Measurements from ENCODE around the gene TXNL4A.

The TXNL4A gene

DNA sequence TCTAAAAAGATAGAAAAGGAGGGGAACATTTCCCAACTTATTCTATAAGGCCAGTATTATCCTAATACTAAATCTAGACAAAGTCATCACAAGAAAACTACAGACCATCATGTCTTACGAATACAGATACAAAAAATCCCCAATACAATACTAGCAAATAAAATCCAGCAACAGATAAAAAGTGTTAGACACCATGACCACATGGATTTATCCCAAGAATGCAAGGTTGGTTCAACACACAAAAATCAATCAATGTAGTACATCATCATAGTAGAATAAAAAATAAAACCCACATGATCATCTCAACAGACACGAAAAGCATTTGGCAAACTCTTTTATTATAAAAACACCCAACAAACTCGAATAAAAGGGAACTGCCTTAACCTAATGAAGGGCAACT lies 55.5 kb downstream of the TXNL4A start:
- Histone ChIP-seq H3K27ac (ENCODE audit: low read depth, low read length) (no peak overlapping the region), H3K4me3 (ENCODE audit: low read length) (no peak overlapping the region), H3K27me3 (ENCODE audit: control insufficient read depth, insufficient read depth, low read length) (no peaks in the 10 kb centered on the region), H3K4me1 (ENCODE audit: control insufficient read depth, insufficient read depth, low read length) (no peaks in the 10 kb centered on the region), H3K9ac (ENCODE audit: low read length) (no peak overlapping the region), H3K36me3 (ENCODE audit: control insufficient read depth, insufficient read depth, low read length) (peaks cover 16% of the 10 kb centered on the region)

GRCh38 chr18:79931475-79931874 lies 56.9 kb downstream of the TXNL4A start:
- no peak overlapping the region for H3K9ac ChIP-seq (ENCODE audit: low read length)
- no peaks in the 10 kb centered on the region for H3K4me1 ChIP-seq (ENCODE audit: control insufficient read depth, insufficient read depth, low read length)
- H3K4me3 ChIP-seq (ENCODE audit: low read length), result no peak overlapping the region
- H3K27me3 ChIP-seq (ENCODE audit: control insufficient read depth, insufficient read depth, low read length), result no peaks in the 10 kb centered on the region
- H3K36me3 ChIP-seq (ENCODE audit: control insufficient read depth, insufficient read depth, low read length), result peaks cover 16% of the 10 kb centered on the region
- H3K27ac ChIP-seq (ENCODE audit: low read depth, low read length), result no peak overlapping the region

DNA sequence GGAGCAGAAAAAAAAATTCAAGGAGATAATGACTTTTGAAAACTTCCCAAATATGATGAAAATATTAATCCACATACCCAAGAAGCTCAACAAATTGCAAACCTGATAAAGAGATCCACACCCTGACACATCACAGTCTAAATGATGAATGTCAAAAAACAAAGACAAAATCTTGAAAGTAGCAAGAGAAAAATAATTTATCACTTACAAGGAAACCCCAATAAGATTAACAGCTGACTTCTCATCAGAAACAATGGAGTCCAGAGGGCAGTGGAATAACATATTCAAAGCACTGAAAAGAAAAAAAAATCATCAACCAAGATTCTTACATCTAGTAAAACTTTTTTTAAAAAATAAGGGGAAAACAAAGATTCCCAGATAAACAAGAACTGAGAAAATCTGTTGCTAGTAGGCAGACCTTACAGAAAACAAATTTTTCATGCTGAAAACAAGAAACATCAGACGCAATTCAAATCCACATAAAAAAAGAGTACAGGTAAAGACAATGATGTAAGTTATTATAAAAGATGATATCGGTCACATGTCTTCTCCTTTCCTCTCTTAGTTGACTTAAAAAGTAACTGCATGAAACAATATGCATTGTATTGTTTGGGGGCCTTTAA lies 58.2 kb downstream of the TXNL4A start:
- peaks cover 18% of the 10 kb centered on the region for H3K36me3 ChIP-seq (ENCODE audit: control insufficient read depth, insufficient read depth, low read length)
- H3K9ac ChIP-seq (ENCODE audit: low read length), result no peak overlapping the region
- no peak overlapping the region for H3K27ac ChIP-seq (ENCODE audit: low read depth, low read length)
- no peak overlapping the region for H3K4me3 ChIP-seq (ENCODE audit: low read length)
- H3K4me1 ChIP-seq (ENCODE audit: control insufficient read depth, insufficient read depth, low read length), result no peaks in the 10 kb centered on the region
- H3K27me3 ChIP-seq (ENCODE audit: control insufficient read depth, insufficient read depth, low read length), result no peaks in the 10 kb centered on the region

- Histone ChIP-seq H3K36me3 (ENCODE audit: control insufficient read depth, insufficient read depth, low read length) (peaks cover 23% of the 10 kb centered on the region), H3K4me3 (ENCODE audit: low read length) (no peak overlapping the region), H3K9ac (ENCODE audit: low read length) (no peak overlapping the region), H3K4me1 (ENCODE audit: control insufficient read depth, insufficient read depth, low read length) (no peaks in the 10 kb centered on the region), H3K27me3 (ENCODE audit: control insufficient read depth, insufficient read depth, low read length) (no peaks in the 10 kb centered on the region), H3K27ac (ENCODE audit: low read depth, low read length) (no peak overlapping the region)
These were observed 59.8 kb downstream of the TXNL4A start for GRCh38 chr18:79928563-79928960.

DNA sequence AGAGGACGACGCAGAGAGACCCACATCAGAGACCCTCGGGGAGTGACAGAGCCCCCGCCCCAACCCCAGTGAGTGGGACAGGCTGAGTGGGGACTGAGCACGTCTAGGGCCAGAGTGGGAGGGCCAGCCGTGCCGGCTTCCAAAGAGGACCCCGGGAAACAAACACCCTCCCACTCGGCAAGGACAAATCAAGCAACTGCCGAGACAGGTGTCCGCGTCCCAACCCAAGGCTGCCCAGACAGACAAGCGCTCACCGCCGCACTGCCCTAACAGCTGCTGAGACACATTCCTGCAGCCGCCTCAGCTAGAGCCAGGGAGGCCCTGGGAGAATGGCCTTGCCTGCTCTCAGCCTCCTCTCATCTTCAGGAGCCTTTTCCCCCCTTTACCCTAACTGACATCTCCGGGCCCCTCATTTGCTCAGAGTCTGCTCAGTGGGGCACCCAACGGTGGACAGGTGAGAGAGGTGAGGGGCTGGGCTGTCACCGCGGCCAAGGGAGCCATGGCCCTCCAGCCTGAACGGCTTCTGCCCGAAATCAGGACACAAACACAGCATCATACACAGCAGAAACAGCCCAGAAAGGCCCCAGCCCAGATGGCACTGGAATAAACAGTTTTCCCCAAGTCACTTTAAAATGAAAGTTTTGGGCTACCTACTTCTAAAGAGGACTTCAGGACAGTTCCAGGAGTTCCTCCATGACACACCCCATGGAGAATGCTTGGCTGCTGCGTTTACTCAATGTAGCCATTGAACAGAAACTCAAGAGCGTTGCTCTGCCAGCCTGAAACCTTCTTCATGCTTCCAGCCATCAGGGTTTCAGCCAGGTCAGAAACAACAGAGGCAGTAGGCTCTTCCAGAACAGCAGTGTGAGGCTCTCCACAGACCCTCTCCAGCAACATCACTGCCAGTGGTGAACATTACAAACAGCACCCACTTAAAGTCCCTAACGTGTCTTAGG lies 60.5 kb downstream of the TXNL4A start:
- H3K4me1 ChIP-seq (ENCODE audit: control insufficient read depth, insufficient read depth, low read length), result no peaks in the 10 kb centered on the region
- no peak overlapping the region for H3K4me3 ChIP-seq (ENCODE audit: low read length)
- peaks cover 23% of the 10 kb centered on the region for H3K36me3 ChIP-seq (ENCODE audit: control insufficient read depth, insufficient read depth, low read length)
- H3K9ac ChIP-seq (ENCODE audit: low read length), result no peak overlapping the region
- no peaks in the 10 kb centered on the region for H3K27me3 ChIP-seq (ENCODE audit: control insufficient read depth, insufficient read depth, low read length)
- H3K27ac ChIP-seq (ENCODE audit: low read depth, low read length), result no peak overlapping the region

DNA sequence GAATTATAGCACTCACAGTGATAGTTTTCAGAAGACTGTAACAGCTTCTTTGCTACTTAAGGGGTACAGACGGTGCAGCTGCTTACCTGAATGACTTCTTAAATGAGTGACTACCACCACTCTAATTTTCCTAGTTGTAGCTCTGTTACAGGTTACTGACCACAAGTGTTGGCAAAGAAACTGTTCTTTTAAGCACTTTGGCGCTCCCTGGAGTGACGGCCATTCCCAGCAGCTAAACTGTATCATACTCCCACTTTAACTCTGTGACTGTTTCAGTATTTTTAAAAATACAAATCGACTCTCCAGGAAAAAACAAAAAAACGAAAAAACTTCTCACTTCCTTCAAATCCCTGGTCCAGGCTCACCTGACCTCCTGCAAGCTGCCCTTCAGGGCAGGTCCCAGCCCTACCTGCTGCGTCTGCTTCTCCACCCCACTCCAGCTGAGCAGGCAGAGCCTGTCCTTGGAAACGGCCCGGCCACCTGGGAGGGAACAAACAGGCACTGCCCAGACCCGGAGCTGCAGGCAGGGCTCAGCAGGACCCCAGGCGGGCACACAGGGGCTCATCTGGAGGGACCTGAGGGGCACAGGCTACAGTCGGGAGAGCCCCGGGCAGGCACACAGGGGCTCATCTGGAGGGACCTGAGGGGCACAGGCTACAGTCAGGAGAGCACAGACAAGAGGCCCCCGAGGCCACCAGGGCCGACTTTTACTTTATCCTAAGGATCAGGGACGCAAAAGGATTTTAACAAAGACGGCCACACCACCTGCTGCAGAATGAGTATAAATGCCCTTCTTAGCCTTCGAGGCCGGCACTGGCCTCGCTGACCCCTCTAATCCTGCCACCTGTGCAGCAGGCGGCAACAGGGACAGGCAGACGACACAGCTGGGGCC lies 61.4 kb downstream of the TXNL4A start:
- Histone ChIP-seq H3K4me3 (ENCODE audit: low read length) (no peak overlapping the region), H3K27me3 (ENCODE audit: control insufficient read depth, insufficient read depth, low read length) (no peaks in the 10 kb centered on the region), H3K36me3 (ENCODE audit: control insufficient read depth, insufficient read depth, low read length) (peaks cover 27% of the 10 kb centered on the region), H3K4me1 (ENCODE audit: control insufficient read depth, insufficient read depth, low read length) (no peaks in the 10 kb centered on the region), H3K9ac (ENCODE audit: low read length) (no peak overlapping the region), H3K27ac (ENCODE audit: low read depth, low read length) (no peak overlapping the region)

GRCh38 chr18:79926306-79926705 lies 62.1 kb downstream of the TXNL4A start:
- H3K4me3 ChIP-seq (ENCODE audit: low read length), result no peak overlapping the region
- peaks cover 27% of the 10 kb centered on the region for H3K36me3 ChIP-seq (ENCODE audit: control insufficient read depth, insufficient read depth, low read length)
- H3K27ac ChIP-seq (ENCODE audit: low read depth, low read length), result no peak overlapping the region
- H3K9ac ChIP-seq (ENCODE audit: low read length), result no peak overlapping the region
- H3K27me3 ChIP-seq (ENCODE audit: control insufficient read depth, insufficient read depth, low read length), result no peaks in the 10 kb centered on the region
- no peaks in the 10 kb centered on the region for H3K4me1 ChIP-seq (ENCODE audit: control insufficient read depth, insufficient read depth, low read length)

GRCh38 chr18:79924814-79925731 lies 63.3 kb downstream of the TXNL4A start:
- Histone ChIP-seq H3K36me3 (ENCODE audit: control insufficient read depth, insufficient read depth, low read length) (peaks cover 27% of the 10 kb centered on the region), H3K4me1 (ENCODE audit: control insufficient read depth, insufficient read depth, low read length) (no peaks in the 10 kb centered on the region), H3K4me3 (ENCODE audit: low read length) (no peak overlapping the region), H3K9ac (ENCODE audit: low read length) (no peak overlapping the region), H3K27me3 (ENCODE audit: control insufficient read depth, insufficient read depth, low read length) (no peaks in the 10 kb centered on the region), H3K27ac (ENCODE audit: low read depth, low read length) (no peak overlapping the region)

DNA sequence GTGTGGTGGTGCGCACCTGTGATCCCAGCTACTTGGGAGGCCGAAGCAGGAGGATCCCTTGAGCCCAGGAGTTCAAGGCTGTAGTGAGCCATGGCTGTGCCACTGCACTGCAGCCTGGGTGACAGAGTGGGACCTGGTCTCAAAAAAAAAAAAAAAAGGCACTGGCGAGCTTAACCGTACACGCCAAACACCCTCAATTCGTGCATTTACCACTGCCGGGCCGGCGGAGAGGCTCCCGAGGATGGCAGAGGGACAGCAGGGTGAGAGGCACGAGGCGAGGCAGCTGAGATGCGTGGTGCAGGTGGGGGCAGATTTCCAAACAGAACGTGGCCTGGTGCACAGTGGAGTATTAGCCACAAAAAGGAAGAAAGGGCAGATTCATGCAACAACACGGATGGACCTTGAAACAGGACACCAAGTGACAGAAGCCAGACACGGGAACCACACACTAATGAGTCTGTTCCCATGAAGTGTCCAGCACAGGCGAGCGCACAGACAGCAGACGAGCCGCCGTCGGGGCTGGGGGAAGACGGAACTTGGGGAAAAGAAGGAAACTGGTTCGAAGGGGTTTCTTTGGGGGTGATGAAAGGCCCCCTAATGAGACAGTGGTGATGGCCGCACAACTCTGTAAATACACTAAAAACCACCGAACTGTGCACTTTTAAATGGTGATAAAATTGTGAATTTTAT lies 64.3 kb downstream of the TXNL4A start:
- Histone ChIP-seq H3K27ac (ENCODE audit: low read depth, low read length) (no peak overlapping the region), H3K4me1 (ENCODE audit: control insufficient read depth, insufficient read depth, low read length) (no peaks in the 10 kb centered on the region), H3K4me3 (ENCODE audit: low read length) (no peak overlapping the region)

DNA sequence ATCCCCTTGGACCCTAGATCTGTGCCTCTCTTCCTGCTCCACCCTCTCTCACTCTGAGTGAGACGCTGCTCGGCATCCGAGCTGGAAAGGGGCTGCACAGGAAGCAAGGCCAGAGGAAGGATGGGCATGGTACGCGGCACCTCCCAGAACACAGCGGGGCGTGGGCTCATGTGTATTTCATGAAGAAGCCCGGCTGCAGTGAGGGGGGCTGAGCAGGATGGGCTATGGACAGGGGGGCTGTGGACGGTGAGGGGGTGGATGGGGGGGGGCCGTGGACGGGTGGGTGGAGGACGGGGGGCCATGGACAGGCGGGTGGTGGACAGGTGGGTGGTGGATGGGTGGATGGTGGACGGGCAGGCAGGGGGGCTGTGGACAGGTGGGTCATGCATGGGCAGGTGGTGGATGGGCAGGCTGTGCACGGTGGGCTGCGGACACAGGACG lies 65.4 kb downstream of the TXNL4A start:
- Histone ChIP-seq H3K4me1 (ENCODE audit: control insufficient read depth, insufficient read depth, low read length) (no peaks in the 10 kb centered on the region), H3K36me3 (ENCODE audit: control insufficient read depth, insufficient read depth, low read length) (peaks cover 20% of the 10 kb centered on the region), H3K27me3 (ENCODE audit: control insufficient read depth, insufficient read depth, low read length) (no peaks in the 10 kb centered on the region), H3K9ac (ENCODE audit: low read length) (no peak overlapping the region), H3K27ac (ENCODE audit: low read depth, low read length) (no peak overlapping the region), H3K4me3 (ENCODE audit: low read length) (no peak overlapping the region)

More for the DNA sequence above, 64.3 kb downstream of the TXNL4A start:
- Histone ChIP-seq H3K27me3 (ENCODE audit: control insufficient read depth, insufficient read depth, low read length) (no peaks in the 10 kb centered on the region), H3K9ac (ENCODE audit: low read length) (no peak overlapping the region), H3K36me3 (ENCODE audit: control insufficient read depth, insufficient read depth, low read length) (peaks cover 27% of the 10 kb centered on the region)
